Neural progenitor cell (in vitro differentiated cells): ENCODE results near the gene CHST15. TPM values are rescaled to one million over a fixed set of nuclear protein-coding genes. Genes with fewer than 3 reads are reported as not detected.

Experiments used
- DNase-seq: peaks from one replicate; pipeline ENCODE4 v3.0.0-alpha.2; 2016; ENCODE audit warnings: low spot score
- H2AFZ ChIP-seq: fragments of 200-600 bp; sonication (generic); replicated peaks from 2 replicates; pipeline ENCODE4 v1.6.1; 2016; ENCODE audit warnings: antibody characterized with exemption
- H3F3A ChIP-seq: fragments of 200-600 bp; sonication (generic); 2 replicates; pipeline ENCODE4 v1.6.1; 2016; ENCODE audit warnings: antibody characterized with exemption, low read depth
- H3K27ac ChIP-seq: fragments of 200-600 bp; sonication (generic); 2 replicates; pipeline ENCODE4 v1.5.1; 2016; ENCODE audit warnings: mild to moderate bottlenecking
- H3K27me3 ChIP-seq: fragments of 200-600 bp; sonication (generic); 2 replicates; pipeline ENCODE4 v1.6.1; 2016; ENCODE audit warnings: mild to moderate bottlenecking, moderate library complexity
- H3K36me3 ChIP-seq: fragments of 200-600 bp; sonication (generic); 2 replicates; pipeline ENCODE4 v1.5.1; 2016
- H3K4me1 ChIP-seq: fragments of 200-600 bp; sonication (generic); 2 replicates; pipeline ENCODE4 v1.6.1; 2016; ENCODE audit warnings: mixed run types
- H3K4me2 ChIP-seq: fragments of 200-600 bp; sonication (generic); 2 replicates; pipeline ENCODE4 v1.6.1; 2016
- H3K4me3 ChIP-seq: fragments of 200-600 bp; sonication (generic); 2 replicates; pipeline ENCODE4 v1.5.1; 2016
- H3K79me2 ChIP-seq: fragments of 200-600 bp; sonication (generic); 2 replicates; pipeline ENCODE4 v1.6.1; 2016; ENCODE audit warnings: low read depth
- H3K9ac ChIP-seq: fragments of 200-600 bp; sonication (generic); 2 replicates; pipeline ENCODE4 v1.6.1; 2016
- H3K9me3 ChIP-seq: fragments of 200-600 bp; sonication (generic); 2 replicates; pipeline ENCODE4 v1.5.1; 2016; ENCODE audit warnings: low read depth
- H4K20me1 ChIP-seq: fragments of 200-600 bp; sonication (generic); 2 replicates; pipeline ENCODE4 v1.6.1; 2016; ENCODE audit warnings: low read depth
- H3K27ac Mint-ChIP-seq: 3 replicates; pipeline ENCODE4 v1.8.0; 2021; ENCODE audit warnings: mixed read lengths
- H3K27me3 Mint-ChIP-seq: 2 replicates; pipeline ENCODE4 v1.8.0; 2022; ENCODE audit warnings: low read depth, mild to moderate bottlenecking, inconsistent platforms, moderate library complexity, mixed read lengths; ENCODE audit not compliant: insufficient read depth
- H3K36me3 Mint-ChIP-seq: 3 replicates; pipeline ENCODE4 v1.8.0; 2021; ENCODE audit warnings: mixed read lengths
- H3K4me1 Mint-ChIP-seq: 3 replicates; pipeline ENCODE4 v1.8.0; 2021; ENCODE audit warnings: mixed read lengths
- H3K4me3 Mint-ChIP-seq: 3 replicates; pipeline ENCODE4 v1.8.0; 2021; ENCODE audit warnings: mild to moderate bottlenecking, moderate library complexity, mixed read lengths
- H3K9me3 Mint-ChIP-seq: 3 replicates; pipeline ENCODE4 v1.8.0; 2020; ENCODE audit warnings: mixed read lengths
- CTCF ChIP-seq: fragments of 200-600 bp; sonication (generic); IDR thresholded peaks from 2 replicates; pipeline ENCODE4 v1.5.1; 2017; ENCODE audit warnings: antibody characterized with exemption, mild to moderate bottlenecking
- EZH2 ChIP-seq: fragments of 200-600 bp; sonication (generic); IDR thresholded peaks from 2 replicates; pipeline ENCODE4 v1.6.1; 2017; ENCODE audit warnings: antibody characterized with exemption, mild to moderate bottlenecking, moderate library complexity
- EZH2phosphoT487 ChIP-seq: fragments of 200-600 bp; sonication (generic); IDR thresholded peaks from 2 replicates; pipeline ENCODE4 v1.6.1; 2017; ENCODE audit warnings: antibody characterized with exemption
- total RNA-seq: library from RNA; depleted of rRNA; stranded (reverse); fragments of >200 nt; gene quantifications from 2 replicates; pipeline ENCODE4 v1.2.3, GENCODE V29; 2015; ENCODE audit warnings: low replicate concordance

CHST15 gene
- total RNA-seq, 1 donor from 2014 or later, result 0.54 TPM

GRCh38 chr10:124099604-124100003 lies 6.2 kb upstream of the CHST15 start:
- H3K36me3 ChIP-seq, result no peaks in the 10 kb centered on the region
- H3K27me3 ChIP-seq, result peaks cover 39% of the 10 kb centered on the region
- no peak overlapping the region for H3K4me2 ChIP-seq
- Mint-ChIP-seq H3K27me3 (peaks cover 17% of the 10 kb centered on the region), H3K27ac (no peak overlapping the region), H3K36me3 (no peaks in the 10 kb centered on the region), H3K9me3 (peaks cover 5% of the 10 kb centered on the region), H3K4me3 (no peak overlapping the region), H3K4me1 (peaks cover 19% of the 10 kb centered on the region)
- H3K79me2 ChIP-seq, result no peaks in the 10 kb centered on the region
- no peak overlapping the region for H3K27ac ChIP-seq
- no peaks in the 10 kb centered on the region for H3K4me1 ChIP-seq
- TF ChIP-seq EZH2, result no peak
- TF ChIP-seq EZH2phosphoT487, result no peak
- no peak for TF ChIP-seq CTCF
- H2AFZ ChIP-seq, result no peak overlapping the region
- H3K9me3 ChIP-seq, result no peaks in the 10 kb centered on the region
- H4K20me1 ChIP-seq, result no peaks in the 10 kb centered on the region
- no peak overlapping the region for H3K4me3 ChIP-seq
- no peak for DNase-seq
- peaks cover 6% of the 10 kb centered on the region for H3F3A ChIP-seq
- no peak overlapping the region for H3K9ac ChIP-seq

- H3K27ac Mint-ChIP-seq, result peak overlapping the region; percentile 35
- H3K27me3 Mint-ChIP-seq, result peaks cover 17% of the 10 kb centered on the region
Observed at GRCh38 chr10:124098575-124098974, 5.2 kb upstream of the CHST15 start.

GRCh38 chr10:124097883-124098282 lies 4.5 kb upstream of the CHST15 start:
- H4K20me1 ChIP-seq, result no peaks in the 10 kb centered on the region
- H3K4me3 Mint-ChIP-seq, result no peak overlapping the region
- no peaks in the 10 kb centered on the region for H3K9me3 ChIP-seq
- H3K9ac ChIP-seq, result no peak overlapping the region
- no peak overlapping the region for H3K27ac ChIP-seq
- no peak overlapping the region for H3K27ac Mint-ChIP-seq
- peaks cover 22% of the 10 kb centered on the region for H3K4me1 Mint-ChIP-seq
- H3K27me3 Mint-ChIP-seq, result peaks cover 19% of the 10 kb centered on the region
- no peak overlapping the region for H3K4me3 ChIP-seq
- no peak overlapping the region for H2AFZ ChIP-seq
- H3K9me3 Mint-ChIP-seq, result peaks cover 2% of the 10 kb centered on the region
- H3K4me1 ChIP-seq, result peaks cover 4% of the 10 kb centered on the region
- no peaks in the 10 kb centered on the region for H3K36me3 ChIP-seq
- TF ChIP-seq CTCF (no peak), EZH2phosphoT487 (no peak), EZH2 (no peak)
- H3K79me2 ChIP-seq, result no peaks in the 10 kb centered on the region
- H3K27me3 ChIP-seq, result peaks cover 56% of the 10 kb centered on the region
- peaks cover 15% of the 10 kb centered on the region for H3F3A ChIP-seq
- H3K4me2 ChIP-seq, result no peak overlapping the region
- no peak for DNase-seq
- no peaks in the 10 kb centered on the region for H3K36me3 Mint-ChIP-seq

More at GRCh38 chr10:124098575-124098974, 5.2 kb upstream of the CHST15 start:
- peaks cover 49% of the 10 kb centered on the region for H3K27me3 ChIP-seq
- H3K4me1 ChIP-seq, result peaks cover 3% of the 10 kb centered on the region
- no peaks in the 10 kb centered on the region for H3K9me3 ChIP-seq
- peaks cover 15% of the 10 kb centered on the region for H3F3A ChIP-seq
- H3K9ac ChIP-seq, result no peak overlapping the region
- H3K4me3 Mint-ChIP-seq, result no peak overlapping the region
- no peak overlapping the region for H3K4me3 ChIP-seq
- H4K20me1 ChIP-seq, result no peaks in the 10 kb centered on the region
- H3K9me3 Mint-ChIP-seq, result peaks cover 2% of the 10 kb centered on the region
- H2AFZ ChIP-seq, result no peak overlapping the region
- no peaks in the 10 kb centered on the region for H3K36me3 Mint-ChIP-seq
- TF ChIP-seq EZH2phosphoT487 (no peak), EZH2 (no peak), CTCF (no peak)
- no peak overlapping the region for H3K4me2 ChIP-seq
- DNase-seq, result no peak
- H3K4me1 Mint-ChIP-seq, result peaks cover 22% of the 10 kb centered on the region
- H3K36me3 ChIP-seq, result no peaks in the 10 kb centered on the region
- no peaks in the 10 kb centered on the region for H3K79me2 ChIP-seq
- no peak overlapping the region for H3K27ac ChIP-seq
